Bronchial epithelial cell (primary cell): ENCODE data around the gene GRK1. TPM values are rescaled to one million over a fixed set of nuclear protein-coding genes. Genes with fewer than 3 reads are reported as not detected.

ENCODE experiments used
- DNase-seq: peaks from one replicate; pipeline ENCODE4 v3.0.0-alpha.2; 2010; ENCODE audit warnings: low read depth
- FAIRE-seq: peaks from 2 replicates; lab custom pipeline; 2011; peaks lifted over from hg19 to GRCh38; lab: Jason Lieb, UNC
- H3K27me3 ChIP-seq: 2 replicates; pipeline ENCODE4 v1.5.1; 2011; ENCODE audit warnings: low read length; ENCODE audit not compliant: control insufficient read depth, insufficient read depth
- H3K36me3 ChIP-seq: 2 replicates; pipeline ENCODE4 v1.5.1; 2011; ENCODE audit warnings: low read length; ENCODE audit not compliant: control insufficient read depth, insufficient read depth
- H3K4me3 ChIP-seq: 2 replicates; pipeline ENCODE4 v1.5.1; 2011; ENCODE audit warnings: mild to moderate bottlenecking, low read depth, low read length, control low read depth
- total RNA-seq: library from RNA; depleted of rRNA; stranded (reverse); fragments of >200 nt; gene quantifications from 2 replicates; pipeline ENCODE4 v1.2.1, GENCODE V29; 2014
- TF ChIP-seq, protein P1 (sequence below): IDR thresholded peaks from 2 replicates; pipeline ENCODE4 v1.5.1; 2011; ENCODE audit warnings: mild to moderate bottlenecking, moderate library complexity, low read length, control low read depth, inconsistent platforms; ENCODE audit not compliant: insufficient read depth, severe bottlenecking

GRK1 gene
- total RNA-seq, 1 donor from 2014 or later: not detected

DNA sequence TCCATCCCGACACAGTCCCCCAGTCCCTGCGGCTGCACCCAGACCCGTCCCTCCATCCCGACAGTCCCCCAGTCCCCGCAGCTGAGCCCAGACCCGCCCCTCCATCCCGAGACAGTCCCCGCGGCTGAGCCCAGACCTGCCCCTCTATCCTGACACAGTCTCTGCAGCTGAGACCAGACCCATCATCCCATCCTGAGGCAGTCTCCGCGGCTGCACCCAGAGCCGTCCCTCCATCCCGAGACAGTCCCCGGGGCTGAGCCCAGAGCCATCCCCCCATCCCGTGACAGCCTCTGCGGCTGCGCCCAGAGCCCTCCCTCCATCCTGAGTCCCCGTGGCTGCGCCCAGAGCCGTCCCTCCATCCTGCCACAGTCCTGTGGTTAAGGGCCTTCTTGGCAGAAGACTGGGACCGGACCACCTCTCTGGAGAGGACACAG, 63.3 kb downstream of the GRK1 start:
- H3K36me3 ChIP-seq: no peaks in the 10 kb centered on the region
- H3K27me3 ChIP-seq: no peaks in the 10 kb centered on the region

DNA sequence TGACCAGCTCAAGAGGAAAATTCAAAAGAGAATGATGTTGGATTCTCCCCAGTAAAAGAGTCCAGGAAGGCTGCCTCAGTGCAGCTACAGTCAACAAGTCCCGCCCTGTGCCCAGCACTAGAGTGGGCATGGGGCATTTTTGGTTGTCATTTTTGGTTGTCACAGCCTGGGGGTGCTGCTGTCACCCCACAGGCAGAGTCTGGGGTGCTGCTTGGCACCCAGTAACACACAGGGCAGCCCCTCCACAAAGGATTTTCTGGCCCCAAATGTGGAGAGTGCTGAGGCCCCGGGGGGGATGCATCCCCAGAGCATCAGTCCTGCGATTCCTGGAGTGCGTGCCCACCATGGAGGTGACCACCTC, 63.8 kb downstream of the GRK1 start:
- Histone ChIP-seq H3K27me3 (no peaks in the 10 kb centered on the region), H3K4me3 (no peak overlapping the region), H3K36me3 (no peaks in the 10 kb centered on the region)
- FAIRE-seq (no peak), DNase-seq (no peak)
- TF ChIP-seq, protein P1, sequence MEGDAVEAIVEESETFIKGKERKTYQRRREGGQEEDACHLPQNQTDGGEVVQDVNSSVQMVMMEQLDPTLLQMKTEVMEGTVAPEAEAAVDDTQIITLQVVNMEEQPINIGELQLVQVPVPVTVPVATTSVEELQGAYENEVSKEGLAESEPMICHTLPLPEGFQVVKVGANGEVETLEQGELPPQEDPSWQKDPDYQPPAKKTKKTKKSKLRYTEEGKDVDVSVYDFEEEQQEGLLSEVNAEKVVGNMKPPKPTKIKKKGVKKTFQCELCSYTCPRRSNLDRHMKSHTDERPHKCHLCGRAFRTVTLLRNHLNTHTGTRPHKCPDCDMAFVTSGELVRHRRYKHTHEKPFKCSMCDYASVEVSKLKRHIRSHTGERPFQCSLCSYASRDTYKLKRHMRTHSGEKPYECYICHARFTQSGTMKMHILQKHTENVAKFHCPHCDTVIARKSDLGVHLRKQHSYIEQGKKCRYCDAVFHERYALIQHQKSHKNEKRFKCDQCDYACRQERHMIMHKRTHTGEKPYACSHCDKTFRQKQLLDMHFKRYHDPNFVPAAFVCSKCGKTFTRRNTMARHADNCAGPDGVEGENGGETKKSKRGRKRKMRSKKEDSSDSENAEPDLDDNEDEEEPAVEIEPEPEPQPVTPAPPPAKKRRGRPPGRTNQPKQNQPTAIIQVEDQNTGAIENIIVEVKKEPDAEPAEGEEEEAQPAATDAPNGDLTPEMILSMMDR: no peak

More for the DNA sequence above, 63.3 kb downstream of the GRK1 start:
- FAIRE-seq: no peak
- DNase-seq: no peak
- TF ChIP-seq, protein P1: no peak
- H3K4me3 ChIP-seq: no peak overlapping the region

DNA sequence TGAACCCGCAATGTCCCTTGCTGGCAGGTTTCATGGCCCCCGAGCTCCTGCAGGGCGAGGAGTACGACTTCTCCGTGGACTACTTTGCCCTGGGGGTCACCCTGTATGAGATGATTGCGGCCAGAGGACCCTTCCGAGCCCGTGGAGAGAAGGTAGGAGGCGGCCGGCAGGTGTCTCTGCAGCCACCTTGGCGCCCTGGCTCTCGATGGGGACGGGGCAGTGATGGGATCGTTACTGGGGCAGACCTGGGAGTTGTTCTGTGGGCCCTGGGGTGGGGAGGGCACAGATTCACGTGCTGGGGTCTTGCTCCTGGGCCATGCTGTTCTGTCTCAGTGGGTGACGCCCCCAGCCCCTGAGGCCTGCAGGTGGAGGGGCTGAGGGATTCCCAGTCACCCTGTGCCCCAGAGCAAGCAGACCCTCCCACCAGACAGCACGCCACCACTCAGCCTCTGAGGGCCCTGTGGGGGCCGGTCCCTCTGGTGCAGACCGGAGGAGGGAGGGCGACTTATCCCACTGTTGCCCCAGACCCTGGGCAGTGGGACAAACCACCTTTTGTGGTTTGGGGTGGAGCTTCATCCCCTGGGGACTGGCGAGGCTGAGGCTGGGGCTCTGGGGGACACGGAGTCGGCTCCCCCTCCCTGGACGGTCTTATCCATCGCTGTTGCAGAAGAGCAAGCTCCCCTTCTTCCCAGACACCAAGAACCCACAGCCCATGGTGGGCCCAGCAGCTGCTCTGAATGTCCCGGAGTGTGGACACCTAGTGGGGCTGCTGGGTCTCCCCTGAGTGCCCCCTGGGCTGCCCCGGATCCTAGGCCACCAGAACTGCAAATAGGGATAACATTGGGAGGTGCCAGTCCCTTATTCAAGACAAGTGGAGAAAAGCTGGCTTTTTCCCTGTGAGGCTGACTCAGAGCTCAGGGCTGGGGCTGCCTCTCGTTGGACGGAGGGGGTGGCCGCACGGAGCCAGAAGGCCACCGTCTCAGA, 64.5 kb downstream of the GRK1 start:
- Histone ChIP-seq H3K36me3 (no peaks in the 10 kb centered on the region), H3K27me3 (no peaks in the 10 kb centered on the region), H3K4me3 (no peak overlapping the region)
- FAIRE-seq (no peak), DNase-seq (no peak)
- TF ChIP-seq, protein P1: no peak

DNA sequence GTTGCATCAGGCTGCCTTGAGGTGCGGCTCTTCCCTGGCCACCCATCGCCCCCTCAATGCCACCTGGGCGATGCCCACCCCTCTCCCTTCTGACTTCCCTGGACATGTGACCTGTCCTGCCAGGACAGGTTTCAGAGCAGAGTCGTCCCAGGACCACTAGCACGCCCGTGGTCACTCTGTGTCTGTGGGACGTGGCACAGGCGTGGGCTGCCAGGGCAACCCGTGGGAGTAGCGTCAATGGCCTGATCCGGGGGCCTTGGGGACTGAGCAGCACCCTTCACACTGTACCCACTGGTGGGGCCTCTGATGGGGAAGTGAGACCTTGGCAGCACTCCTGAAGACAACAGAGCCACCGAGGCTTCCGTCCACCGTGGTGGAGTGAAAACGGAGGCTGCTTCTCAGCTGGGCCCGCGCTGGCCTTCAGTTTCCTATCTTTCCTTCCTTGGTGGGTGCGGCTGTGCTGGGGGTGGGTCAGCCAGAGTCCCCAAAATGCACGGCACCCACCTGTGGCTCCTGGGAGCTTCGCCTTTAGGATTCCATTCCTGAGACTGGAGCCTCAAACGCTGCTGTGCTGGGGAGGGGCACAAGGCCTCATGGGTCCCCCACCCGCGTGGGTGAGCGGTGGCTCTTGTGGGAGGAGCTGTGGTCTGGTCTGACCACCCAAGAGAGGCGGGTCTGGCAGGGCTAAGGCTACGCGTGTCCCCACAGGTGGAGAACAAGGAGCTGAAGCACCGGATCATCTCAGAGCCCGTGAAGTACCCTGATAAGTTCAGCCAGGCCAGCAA, 65.3 kb downstream of the GRK1 start:
- Histone ChIP-seq H3K27me3 (no peaks in the 10 kb centered on the region), H3K36me3 (no peaks in the 10 kb centered on the region), H3K4me3 (no peak overlapping the region)
- no peak for FAIRE-seq
- TF ChIP-seq, protein P1: no peak
- no peak for DNase-seq

DNA sequence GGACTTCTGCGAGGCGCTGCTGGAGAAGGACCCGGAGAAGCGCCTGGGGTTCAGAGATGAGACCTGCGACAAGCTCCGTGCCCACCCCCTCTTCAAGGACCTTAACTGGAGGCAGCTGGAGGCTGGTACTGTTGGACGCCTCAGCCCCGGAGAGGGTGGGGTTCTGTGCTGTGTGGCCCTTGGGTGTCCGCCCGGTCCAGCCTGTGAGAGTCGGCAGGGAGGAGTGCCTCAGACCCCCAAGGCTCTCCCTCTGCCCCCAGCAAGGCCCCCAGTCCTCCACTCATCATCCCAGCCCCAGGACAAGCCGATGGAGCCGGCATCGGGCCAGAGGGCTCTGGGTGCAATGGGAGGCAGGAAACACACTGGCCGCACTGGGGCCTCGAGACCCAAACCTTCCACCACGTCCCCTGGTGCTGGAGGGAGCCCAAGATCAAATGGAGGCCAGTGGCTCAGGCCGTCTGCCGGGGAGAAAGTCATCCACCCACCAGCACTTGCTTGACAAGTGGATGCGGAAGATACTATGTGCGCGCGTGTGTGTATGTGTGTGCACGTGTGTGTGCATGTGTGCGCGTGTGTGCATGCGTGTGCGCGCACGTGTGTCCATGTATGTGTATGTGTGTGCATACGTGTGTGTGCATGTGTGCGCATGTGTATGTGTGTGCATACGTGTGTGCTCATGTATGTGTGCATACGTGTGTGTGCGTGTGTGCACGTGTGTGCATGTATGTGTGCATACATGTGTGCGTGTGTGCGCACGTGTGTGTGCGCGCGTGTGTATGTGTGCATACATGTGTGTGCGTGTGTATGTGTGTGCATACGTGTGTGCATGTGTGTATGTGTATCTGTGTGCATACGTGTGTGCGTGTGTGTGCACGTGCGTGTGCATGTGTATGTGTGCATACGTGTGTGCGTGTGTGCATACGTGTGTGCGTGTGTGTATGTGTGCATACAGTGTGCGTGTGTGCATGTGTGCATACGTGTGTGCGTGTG, 66.2 kb downstream of the GRK1 start:
- peak; percentile 98 for FAIRE-seq
- TF ChIP-seq, protein P1: no peak
- no peaks in the 10 kb centered on the region for H3K36me3 ChIP-seq
- no peak overlapping the region for H3K4me3 ChIP-seq
- H3K27me3 ChIP-seq: no peaks in the 10 kb centered on the region
- no peak for DNase-seq
